Medulla oblongata (tissue), 1 donor: ENCODE data around the gene GREB1L.
"Not testable (repeated sequence)": the region's sequence is repeated elsewhere in the genome, so short reads cannot be mapped to it uniquely, and the experiment has no call there.

Experiments used
- DNase-seq: peaks from one replicate; pipeline ENCODE4 v3.0.0-alpha.2; 2015; ENCODE audit errors: extremely low spot score

The GREB1L gene

DNA sequence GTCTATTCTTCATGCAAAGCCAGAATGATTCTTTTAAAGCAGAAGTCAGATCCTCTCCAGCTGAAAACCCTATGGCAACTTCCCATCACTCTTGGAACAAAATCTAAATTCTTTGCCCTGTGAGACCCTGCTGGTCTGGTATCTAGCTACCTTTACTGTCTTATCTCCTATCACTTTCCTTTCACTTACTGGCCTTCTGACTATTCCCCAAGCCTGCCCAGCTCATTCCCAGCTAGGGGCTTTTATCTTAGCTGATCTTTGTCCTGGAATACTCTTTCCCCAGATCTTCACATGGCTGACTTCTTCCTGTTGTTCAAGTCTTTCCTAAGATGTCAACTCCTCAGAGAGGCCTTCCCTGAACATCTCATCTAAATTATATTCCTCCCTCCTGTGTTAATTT is 63.6 kb downstream of the GREB1L start:
- DNase-seq = no peak

DNA sequence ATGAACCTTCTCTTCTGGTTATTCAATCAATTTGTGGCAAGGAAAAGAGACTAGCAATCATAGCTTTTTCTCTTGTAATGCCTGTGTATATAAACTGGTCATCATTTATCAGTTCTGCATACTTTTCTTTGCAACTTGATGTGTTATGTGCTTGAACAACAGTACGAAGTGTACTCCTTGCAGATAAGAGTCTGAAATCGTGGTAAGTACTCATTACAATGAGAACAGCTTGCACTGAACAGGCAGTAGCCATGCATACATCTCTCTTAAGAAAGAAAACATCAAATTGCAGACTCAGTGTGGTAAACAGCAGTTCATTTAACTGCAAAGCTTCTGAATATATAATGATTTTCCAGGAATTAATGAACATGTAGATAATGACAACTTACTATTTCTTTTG is 64.3 kb downstream of the GREB1L start:
- DNase-seq = no peak

DNA sequence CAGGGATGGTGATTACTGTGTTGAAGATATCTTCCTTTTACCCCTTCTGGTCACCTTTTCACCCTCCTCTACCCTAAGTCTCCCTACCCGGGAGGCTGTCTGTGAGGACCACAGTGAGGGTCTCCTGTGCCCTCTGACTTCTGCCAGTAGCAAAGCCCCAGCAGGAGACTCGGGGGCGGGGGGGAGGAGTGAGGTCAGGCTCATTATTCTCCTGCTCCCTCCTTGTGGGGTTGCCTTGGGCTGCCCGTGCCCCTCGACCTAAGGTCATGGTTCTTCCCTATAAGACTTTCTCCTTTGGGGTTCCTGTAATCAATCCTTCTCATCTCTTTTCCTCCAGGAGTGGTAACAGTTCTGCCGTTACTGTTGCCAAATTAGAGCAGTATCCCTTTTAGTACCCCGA is 65.5 kb downstream of the GREB1L start:
- DNase-seq = no peak

DNA sequence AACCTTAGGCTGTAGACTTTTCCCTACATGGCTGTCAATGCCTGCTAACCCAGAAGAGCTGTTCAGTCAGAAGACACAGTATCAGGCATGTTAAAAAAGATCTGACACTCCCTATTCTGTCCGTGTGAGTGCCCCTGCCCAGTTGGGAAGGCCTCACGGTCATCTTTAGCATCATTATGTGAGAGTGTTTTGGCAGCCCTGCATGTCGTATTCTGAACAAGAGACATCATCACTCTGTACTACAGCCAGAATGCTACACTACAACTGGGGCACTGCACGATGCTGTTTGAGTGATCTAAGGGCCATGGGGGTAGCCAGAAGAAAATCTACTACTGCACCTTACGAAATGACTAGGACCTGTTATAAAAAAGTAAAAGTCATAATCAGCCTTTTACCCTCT is 67.2 kb downstream of the GREB1L start:
- DNase-seq = no peak

DNA sequence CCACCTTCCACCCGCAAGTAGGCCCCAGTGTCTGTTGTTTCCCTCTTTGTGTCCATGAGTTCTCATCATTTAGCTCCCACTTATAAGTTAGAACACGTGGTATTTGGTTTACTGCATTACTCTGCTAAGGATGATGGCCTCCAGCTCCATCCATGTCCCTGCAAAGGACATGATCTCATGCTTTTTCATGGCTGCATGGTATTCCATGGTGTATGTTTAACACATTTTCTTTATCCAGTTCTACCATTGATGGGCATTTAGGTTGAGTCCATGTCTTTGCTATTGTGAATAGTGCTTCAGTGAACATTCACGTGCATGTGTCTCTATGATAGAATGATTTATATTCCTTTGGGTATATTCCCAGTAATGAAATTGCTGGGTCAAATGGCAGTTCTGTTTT is 69.9 kb downstream of the GREB1L start:
- not testable (repeated sequence) for DNase-seq

DNA sequence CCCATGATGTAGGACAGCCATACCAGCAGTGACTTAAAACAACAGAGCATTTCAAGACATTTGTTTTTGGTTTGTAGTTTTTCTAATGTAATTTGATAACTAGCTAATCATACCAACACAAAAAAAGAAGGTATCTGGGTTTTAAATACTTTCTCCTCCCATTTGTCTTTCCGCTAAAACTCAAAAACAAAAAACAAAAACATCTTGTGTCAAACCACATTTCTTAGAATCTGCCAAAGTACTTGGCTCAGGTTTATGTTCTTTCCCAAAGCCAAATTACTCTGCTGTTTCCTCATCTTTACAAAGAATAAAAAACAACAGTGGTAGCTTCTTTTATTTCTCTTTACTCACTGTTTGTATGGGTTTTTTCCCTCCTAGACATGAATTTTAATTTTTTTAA is 71.5 kb downstream of the GREB1L start:
- DNase-seq = no peak

DNA sequence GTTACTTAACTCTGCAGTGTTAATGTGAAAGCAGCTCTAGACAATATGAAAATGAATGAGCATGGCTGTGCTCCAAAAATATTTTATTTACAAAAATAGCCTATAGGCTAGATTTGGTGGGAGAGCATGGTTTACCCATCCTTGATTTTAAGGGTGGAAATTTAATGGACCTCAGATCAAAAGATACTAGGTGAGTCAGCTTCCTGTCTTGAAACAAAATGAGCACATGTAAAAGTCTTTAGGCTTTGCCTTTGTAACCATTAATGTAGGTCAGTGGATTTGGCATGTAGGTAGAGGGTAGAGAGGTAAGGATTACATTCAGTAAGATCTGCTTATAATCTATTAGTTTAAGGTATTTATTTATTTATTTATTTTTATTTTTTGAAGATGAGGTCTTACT is 72.7 kb downstream of the GREB1L start:
- DNase-seq = no peak

DNA sequence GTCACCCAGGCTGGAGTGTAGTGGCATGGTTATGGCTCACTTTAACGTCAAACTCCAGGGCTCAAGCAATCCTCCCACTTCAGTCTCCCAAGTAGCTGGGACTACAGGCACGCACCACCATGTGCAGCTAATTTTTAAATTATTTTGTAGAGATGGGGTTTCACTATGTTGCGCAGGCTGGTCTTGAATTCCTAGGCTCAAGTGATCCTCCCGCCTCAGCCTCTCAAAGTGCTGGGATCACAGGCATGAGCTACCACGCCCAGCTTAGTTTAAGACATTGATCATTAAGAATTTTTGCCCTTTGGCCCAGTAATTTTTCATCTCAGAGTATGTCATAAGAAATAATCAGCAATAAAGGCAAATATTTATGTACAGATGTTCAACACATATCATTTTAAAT is 73.1 kb downstream of the GREB1L start:
- DNase-seq = not testable (repeated sequence)

DNA sequence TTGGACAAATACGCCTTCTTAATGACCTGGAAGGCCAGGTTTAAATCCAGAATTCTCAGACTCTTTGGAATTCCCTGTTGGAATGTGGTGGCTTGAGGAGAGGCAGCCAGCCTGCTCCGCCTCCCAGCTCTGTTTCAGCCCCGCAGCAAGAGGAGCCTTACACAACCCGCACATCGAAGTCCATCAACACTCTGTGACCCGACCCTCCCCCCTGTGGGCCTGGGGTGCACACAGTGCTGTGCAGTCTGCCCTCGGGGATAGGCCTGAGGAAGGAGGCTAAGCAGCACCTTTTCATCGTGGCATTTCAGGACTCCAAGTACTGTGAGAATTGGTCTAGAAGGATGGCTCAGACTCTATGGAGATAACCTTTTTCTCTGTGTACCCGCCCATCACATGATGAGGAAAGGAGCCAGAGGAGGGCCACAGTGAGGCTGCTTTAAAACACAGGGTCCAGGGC is 73.7 kb downstream of the GREB1L start:
- no peak for DNase-seq

DNA sequence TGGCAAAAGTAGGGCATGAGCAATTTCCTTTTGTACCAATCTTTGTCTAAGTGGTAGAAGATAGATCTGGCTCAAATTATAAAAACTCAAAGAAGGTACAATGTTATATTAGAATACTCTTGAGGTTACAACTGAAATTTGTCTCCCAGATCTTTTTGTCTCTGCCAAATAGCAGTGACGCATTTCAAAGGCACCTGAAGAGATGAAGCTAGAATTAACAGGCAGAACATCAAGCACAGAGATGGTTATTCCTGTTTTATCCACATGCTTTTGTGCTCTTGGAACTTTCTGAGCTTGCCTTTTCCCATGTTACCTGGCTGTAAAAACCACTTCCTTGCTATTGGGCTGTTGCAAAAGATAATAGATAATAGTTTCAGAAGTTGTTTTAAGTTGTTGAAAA is 74.3 kb downstream of the GREB1L start:
- DNase-seq = no peak

DNA sequence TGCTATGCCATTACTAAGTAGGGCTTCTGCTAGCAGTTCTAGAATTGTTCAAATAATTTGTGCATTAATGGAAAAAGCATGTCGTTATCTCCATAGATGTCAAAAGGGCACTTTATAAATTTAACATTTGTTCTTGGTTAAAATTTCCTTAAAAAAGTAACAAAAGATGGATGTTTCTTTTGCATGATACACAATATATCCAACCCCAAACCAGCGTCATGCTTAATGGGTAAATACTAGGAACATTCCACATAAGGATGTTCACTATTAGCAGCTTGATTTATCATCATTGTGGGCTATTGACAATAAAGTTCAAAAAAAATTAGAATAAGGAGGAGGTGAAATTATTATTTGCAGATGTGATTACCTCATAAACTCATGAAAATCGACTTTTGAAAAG is 79.7 kb downstream of the GREB1L start:
- no peak for DNase-seq

DNA sequence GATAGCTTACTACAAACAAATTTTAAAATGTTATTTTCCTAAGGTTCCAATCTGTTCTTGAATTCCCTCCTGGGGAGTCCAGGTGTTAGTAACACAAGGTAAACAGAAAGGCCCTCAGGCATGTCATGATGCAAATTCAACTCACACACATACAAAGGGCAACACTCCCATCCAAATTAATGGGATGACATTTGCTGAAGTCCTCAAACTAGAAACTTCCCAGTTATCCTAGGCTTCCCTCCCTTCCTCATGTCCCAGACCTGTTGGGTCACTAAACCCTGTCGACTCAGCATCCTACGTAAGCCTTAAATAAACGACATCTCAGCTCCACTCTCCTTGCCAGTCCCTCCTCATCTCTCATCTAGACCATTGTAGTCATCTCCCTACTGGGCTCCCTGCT is 85.1 kb downstream of the GREB1L start:
- no peak for DNase-seq

DNA sequence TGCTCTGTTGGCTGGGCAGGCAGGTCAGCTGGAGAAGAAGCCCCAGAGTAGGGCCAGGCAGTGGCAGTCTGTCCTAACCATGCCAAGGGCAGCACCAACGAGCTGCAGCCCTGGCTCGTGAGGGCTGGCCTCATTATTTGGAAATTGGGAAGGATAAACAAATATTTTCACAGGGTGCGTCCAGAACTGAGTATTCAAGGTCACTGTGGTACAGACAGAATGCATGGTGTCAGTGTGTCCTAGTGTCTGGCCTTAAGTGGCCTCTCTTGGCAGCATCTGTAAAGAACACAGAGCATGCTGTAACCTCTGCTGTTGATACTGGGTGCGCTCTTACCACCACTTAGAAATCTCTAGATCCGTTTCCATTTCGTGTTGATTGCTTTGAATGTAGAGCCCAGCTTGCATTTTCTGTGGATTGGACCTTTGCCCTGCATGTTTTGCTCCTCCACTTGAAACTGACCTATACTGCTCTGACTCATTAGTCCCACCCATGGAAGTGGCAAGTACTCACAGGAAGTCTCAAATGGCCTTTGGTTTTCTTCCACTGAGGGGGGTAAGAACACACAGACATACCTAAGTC is 88.2 kb downstream of the GREB1L start:
- no peak for DNase-seq

DNA sequence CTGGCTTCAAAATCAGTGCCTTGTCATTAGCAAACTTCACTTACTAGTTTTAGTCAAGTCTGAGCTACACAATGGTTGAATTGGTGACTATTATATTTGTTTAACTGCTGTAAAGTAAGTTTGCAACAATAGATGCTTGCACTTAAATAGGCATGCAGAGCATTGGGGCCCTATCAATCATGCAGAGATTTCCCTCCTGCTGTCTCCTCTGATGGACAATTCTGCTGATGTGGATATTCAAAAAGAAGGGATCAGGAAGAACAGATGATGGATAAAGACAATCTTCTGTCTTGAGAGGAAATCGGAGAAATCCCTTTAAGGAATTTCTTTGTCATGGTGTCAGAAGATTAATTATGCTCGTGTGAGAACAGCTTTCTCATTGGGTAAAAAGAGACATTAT is 89.0 kb downstream of the GREB1L start:
- DNase-seq = no peak

DNA sequence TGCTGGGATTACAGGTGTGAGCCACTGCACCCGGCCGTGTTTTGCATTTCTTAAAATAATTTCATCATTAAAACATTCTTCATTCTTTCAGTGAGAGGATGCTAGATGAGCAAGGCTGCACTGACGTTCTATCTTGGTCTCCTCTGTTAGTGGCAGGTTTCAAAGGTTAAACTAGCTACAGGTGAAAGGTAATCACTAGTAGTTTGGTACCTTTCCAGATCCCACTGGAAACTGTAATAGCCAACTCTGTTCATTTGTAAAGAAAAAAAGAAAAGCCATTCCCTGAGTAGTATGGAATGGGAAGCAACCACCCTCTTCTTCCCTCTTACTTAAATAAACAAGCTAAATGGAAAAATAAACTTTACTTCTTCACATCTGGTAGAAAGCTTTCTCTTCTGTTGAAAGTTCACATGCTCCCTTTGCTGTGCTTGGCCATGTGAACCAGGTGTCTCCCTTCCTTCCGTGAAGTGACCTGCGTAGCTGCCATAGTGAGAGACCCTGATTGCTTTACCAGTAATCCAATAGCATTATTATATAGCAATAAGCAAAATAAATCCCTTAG is 94.0 kb downstream of the GREB1L start:
- DNase-seq = no peak

DNA sequence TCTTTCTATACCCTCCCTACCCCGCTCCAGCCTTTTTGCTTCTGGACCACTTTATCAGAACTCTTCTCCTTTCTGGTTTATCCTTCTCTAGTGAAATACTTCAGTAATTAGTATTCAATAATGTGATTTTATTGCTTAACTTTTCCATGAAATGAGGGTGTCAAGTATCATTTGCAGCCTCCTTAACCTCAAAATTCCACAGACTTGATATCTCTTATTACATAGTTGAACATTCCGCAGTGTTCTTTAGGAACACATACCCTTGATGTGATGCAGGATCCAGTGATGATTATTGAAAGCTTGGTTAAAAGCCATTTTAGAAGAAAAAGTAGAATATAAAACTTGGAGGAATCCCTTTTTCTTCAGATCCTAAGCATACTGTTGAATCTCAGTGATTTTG is 94.8 kb downstream of the GREB1L start:
- DNase-seq = no peak

DNA sequence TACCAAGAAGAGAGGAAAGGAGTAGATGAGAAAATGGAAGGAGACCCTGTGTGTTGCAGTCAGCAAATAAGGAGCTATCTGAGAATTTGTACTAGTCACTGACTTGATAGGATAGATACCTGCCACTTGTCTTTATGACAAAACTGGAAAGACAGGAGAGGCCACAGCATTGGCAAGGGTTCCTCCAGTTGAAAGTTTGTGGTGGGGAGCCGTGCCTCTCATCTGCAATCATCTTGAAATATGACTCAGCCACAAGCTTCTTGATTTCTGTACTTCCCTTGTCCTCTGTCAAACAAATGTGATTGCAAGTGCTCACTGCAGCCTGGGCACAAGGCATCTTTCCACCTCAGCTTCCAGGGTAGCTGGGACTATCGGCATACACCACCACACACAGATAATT is 99.1 kb downstream of the GREB1L start:
- DNase-seq = no peak

DNA sequence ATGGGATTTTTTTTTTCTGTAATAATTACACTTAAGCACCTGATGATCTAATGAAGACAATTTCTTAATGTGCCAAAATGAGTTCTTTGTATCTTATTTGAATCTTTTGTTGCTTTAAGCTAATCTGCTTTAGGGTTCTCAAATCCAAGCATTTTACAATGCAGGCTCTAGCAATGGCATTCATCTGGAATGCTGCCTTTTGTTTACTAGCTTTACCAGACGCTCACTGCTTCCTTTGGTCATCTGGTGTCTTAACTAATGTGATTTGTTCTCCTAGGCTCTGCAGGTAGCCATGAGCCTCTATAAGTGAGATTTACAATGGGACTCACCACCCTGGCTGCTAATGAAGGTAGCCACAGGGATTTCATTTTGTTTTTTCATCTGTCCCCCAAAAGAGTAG is 100.3 kb downstream of the GREB1L start:
- DNase-seq = no peak

DNA sequence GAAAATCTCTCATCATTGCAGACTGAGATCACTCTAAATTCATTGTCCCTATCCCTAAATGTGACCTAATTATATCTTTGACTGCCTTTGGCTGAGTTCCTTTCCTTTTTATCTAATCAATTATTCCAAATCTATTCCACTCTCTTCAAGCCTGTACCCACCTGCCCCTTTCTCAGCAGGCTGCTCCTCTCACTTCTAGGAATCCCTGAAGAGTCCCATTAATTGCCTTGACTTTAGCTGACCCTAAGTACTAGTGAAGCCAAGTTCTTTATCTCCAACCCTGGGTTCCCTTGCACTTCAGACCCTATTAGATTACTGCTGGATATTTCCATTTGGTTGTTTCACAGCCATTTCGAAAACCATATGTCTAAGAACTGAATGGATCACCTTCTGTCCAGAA is 102.8 kb downstream of the GREB1L start:
- no peak for DNase-seq

DNA sequence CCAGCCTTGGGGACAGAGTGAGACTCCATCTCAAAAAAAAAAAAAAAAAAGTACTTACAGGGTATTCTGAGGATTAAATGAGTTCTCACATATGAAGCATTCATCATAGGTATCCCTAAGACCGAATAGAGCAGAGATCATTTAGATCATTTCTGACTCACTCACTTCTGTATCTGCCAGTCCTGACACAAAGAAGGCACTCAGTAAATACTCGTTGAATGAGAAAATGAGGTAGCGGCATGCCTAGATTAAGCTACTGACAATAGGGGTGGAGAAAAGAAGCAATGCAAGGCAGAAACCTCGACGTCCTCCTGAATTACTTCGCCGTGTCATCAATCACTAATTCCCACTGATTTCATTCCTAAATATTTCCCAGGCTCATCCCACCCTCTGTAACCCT is 103.8 kb downstream of the GREB1L start:
- DNase-seq = no peak

DNA sequence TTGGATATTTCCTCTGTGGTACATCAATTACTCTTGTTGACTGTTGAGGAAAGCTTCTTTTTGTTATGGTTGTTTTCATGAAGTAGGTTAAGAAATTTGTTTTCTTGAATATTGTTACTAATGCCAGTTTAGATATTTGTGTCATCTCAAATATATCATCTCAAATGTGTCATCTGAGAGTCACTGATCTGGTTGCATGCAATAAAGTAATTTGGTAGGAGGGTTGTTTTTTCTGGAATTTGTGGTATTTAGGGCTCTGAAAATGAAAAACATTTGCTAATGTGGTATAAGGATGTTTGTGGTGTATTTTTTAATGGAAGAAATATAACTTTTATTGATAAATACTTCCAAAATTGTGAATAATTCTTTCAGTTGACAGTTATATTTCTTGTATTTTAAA is 117.7 kb downstream of the GREB1L start:
- DNase-seq = no peak

DNA sequence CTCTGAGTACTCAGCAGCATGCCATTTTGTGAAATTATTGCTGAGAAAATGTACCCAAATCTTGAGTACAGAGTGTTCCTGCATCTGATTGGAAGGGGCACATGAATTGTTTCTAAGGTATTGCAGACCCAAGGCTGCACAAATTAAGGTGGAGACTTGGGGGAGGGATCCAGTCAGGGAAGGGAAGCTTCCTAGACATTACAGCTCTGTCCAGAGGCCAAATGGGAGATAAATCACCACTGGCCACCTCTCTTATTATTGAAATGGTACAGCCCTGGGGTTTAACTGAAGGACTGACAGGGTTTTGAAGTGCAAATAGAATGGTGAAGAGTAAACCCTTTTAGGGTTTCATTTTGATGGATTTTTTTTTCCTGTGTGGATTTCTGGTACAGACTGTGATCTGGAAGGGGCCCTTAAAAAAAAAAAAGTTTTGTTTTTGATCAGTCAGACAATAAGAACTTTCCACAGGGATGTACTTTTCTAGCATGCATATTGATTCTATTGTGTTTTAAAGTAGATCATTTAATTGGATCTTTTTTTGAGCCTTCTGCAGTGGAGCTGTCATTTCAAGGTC is 119.4 kb downstream of the GREB1L start:
- DNase-seq = no peak

DNA sequence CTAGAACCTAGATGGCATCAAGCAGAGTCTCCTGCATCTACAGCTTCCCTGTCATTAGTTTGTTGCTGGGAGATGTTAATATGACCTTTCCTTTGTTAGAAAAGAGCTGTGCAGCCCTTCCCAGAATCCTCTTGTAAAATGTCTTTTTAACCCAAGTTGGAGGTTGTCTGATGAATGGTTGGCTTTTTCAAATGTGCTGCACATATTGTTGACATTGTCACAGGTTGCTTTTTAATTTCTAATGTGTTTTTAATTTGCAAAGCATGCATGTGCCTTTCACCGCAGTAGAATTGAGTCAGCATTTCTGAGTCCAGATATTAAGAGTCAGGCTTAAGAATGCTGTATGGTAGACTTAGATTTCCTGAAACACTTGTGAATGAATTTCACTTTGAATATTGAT is 120.8 kb downstream of the GREB1L start:
- no peak for DNase-seq

DNA sequence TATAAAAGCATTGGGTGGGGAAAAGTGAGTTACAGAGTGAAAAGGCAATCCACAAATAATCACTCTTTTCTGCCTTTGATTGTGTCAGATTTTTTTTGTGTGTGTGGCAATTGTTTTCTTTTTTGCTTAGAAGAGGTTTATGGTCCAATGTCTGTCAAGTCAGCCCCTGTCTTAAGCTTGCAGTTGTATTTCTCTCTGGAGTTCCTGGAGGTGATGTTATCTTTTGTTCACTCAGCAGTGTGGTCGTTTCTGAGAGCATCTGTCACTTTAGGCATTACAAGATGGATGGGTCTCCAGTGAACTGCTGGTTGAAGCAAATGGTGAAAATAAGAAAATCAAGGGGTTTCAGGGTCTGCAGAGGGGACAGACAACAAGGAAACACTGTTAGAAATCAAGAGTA is 121.3 kb downstream of the GREB1L start:
- no peak for DNase-seq
